ENCODE results near the gene GP9.
"Not testable (repeated sequence)": the region's sequence is repeated elsewhere in the genome, so short reads cannot be mapped to it uniquely, and the experiment has no call there.

GP9 gene

GRCh38 chr3:129081503-129081902 is 20.9 kb downstream of the GP9 start:
- DNase-seq, result no peak

GRCh38 chr3:129082026-129082425 is 21.4 kb downstream of the GP9 start:
- no peak for DNase-seq

GRCh38 chr3:129084501-129084900 is 23.9 kb downstream of the GP9 start:
- DNase-seq, result no peak

GRCh38 chr3:129085165-129085715 is 24.7 kb downstream of the GP9 start:
- no peak for DNase-seq

GRCh38 chr3:129085818-129086217 is 25.2 kb downstream of the GP9 start:
- no peak for DNase-seq

GRCh38 chr3:129087138-129087702 is 26.6 kb downstream of the GP9 start:
- DNase-seq, result no peak

GRCh38 chr3:129087904-129088303 is 27.3 kb downstream of the GP9 start:
- DNase-seq, result peak; percentile 35

GRCh38 chr3:129088312-129088711 is 27.7 kb downstream of the GP9 start:
- not testable (repeated sequence) for DNase-seq

- DNase-seq, result no peak
Observed at GRCh38 chr3:129095285-129095684, 34.7 kb downstream of the GP9 start.

- no peak for DNase-seq
Observed at GRCh38 chr3:129100274-129100673, 39.7 kb downstream of the GP9 start.

- DNase-seq, result no peak
Observed at GRCh38 chr3:129101370-129102138, 41.0 kb downstream of the GP9 start.

- no peak for DNase-seq
Observed at GRCh38 chr3:129103296-129103695, 42.7 kb downstream of the GP9 start.

GRCh38 chr3:129104051-129104450 is 43.5 kb downstream of the GP9 start:
- DNase-seq, result no peak

- DNase-seq, result no peak
Observed at GRCh38 chr3:129104498-129105079, 44.0 kb downstream of the GP9 start.

- no peak for DNase-seq
Observed at GRCh38 chr3:129105862-129106261, 45.3 kb downstream of the GP9 start.

GRCh38 chr3:129106320-129106719 is 45.7 kb downstream of the GP9 start:
- DNase-seq, result no peak

GRCh38 chr3:129106866-129107565 is 46.4 kb downstream of the GP9 start:
- DNase-seq, result no peak

- DNase-seq, result no peak
Observed at GRCh38 chr3:129107793-129108192, 47.2 kb downstream of the GP9 start.

- DNase-seq, result not testable (repeated sequence)
Observed at GRCh38 chr3:129111076-129111780, 50.6 kb downstream of the GP9 start.
